OCI-LY1 (cell line): Measurements from ENCODE around the gene TECPR2.

Experiments
- H2AFZ ChIP-seq: fragments of 200-600 bp; sonication (generic), shearing (Covaris generic); 2 replicates; pipeline ENCODE4 v1.6.0; 2014; ENCODE audit warnings: antibody characterized with exemption, mild to moderate bottlenecking, low read length
- H3F3A ChIP-seq: fragments of 200-600 bp; sonication (generic), shearing (Covaris generic); 2 replicates; pipeline ENCODE4 v1.6.0; 2014; ENCODE audit warnings: mild to moderate bottlenecking, antibody characterized with exemption, low read length, moderate library complexity; ENCODE audit not compliant: insufficient read depth
- H3K27ac ChIP-seq: fragments of 200-600 bp; sonication (generic); 2 replicates; pipeline ENCODE4 v1.5.1; 2014; ENCODE audit warnings: low read length, mixed run types, mild to moderate bottlenecking, low read depth; ENCODE audit not compliant: poor library complexity, severe bottlenecking
- H3K27me3 ChIP-seq: fragments of 200-600 bp; sonication (generic); 2 replicates; pipeline ENCODE4 v1.6.0; 2014; ENCODE audit warnings: antibody characterized with exemption, mild to moderate bottlenecking, low read length, moderate library complexity; ENCODE audit not compliant: insufficient read depth
- H3K36me3 ChIP-seq: fragments of 200-600 bp; sonication (generic); 2 replicates; pipeline ENCODE4 v1.6.1; 2014; ENCODE audit warnings: mild to moderate bottlenecking, antibody characterized with exemption, low read length, moderate library complexity, mixed read lengths; ENCODE audit not compliant: insufficient read depth
- H3K4me1 ChIP-seq: fragments of 200-600 bp; sonication (generic); 2 replicates; pipeline ENCODE4 v1.5.1; 2014; ENCODE audit warnings: mild to moderate bottlenecking, low read length, moderate library complexity; ENCODE audit not compliant: insufficient read depth, severe bottlenecking
- H3K4me2 ChIP-seq: fragments of 200-600 bp; sonication (generic), shearing (Covaris generic); 2 replicates; pipeline ENCODE4 v1.6.1; 2014; ENCODE audit warnings: low read length
- H3K4me3 ChIP-seq: fragments of 200-600 bp; sonication (generic); 2 replicates; pipeline ENCODE4 v1.5.1; 2014; ENCODE audit warnings: low read length, low read depth, mild to moderate bottlenecking, mixed read lengths; ENCODE audit not compliant: poor library complexity, severe bottlenecking
- H3K79me2 ChIP-seq: fragments of 200-600 bp; shearing (Covaris generic); 2 replicates; pipeline ENCODE4 v1.6.1; 2016; ENCODE audit warnings: mixed run types, low read length, mixed read lengths; ENCODE audit not compliant: insufficient read depth
- H3K9ac ChIP-seq: fragments of 200-600 bp; sonication (generic), shearing (Covaris generic); 2 replicates; pipeline ENCODE4 v1.6.1; 2014; ENCODE audit warnings: mild to moderate bottlenecking, low read length, mixed read lengths
- H3K9me2 ChIP-seq: fragments of 200-600 bp; sonication (generic), shearing (Covaris generic); 2 replicates; pipeline ENCODE4 v1.6.1; 2014; ENCODE audit warnings: low read depth, mild to moderate bottlenecking, low read length, mixed read lengths
- H3K9me3 ChIP-seq: fragments of 200-600 bp; shearing (Covaris generic); 2 replicates; pipeline ENCODE4 v1.6.1; 2014; ENCODE audit warnings: low read length, mixed read lengths
- H4K20me1 ChIP-seq: fragments of 200-600 bp; sonication (generic), shearing (Covaris generic); 2 replicates; pipeline ENCODE4 v1.6.0; 2016; ENCODE audit warnings: mild to moderate bottlenecking, low read length; ENCODE audit not compliant: insufficient read depth
- EZH2 ChIP-seq: fragments of 200-600 bp; sonication (generic), shearing (Covaris generic); IDR thresholded peaks from 2 replicates; pipeline ENCODE4 v1.8.0; 2017; ENCODE audit warnings: borderline replicate concordance, mixed run types, mild to moderate bottlenecking, antibody characterized with exemption, low read length, moderate library complexity, mixed read lengths
- TF ChIP-seq, protein P1 (sequence below): fragments of 200-600 bp; sonication (generic), shearing (Covaris generic); IDR thresholded peaks from 2 replicates; pipeline ENCODE4 v1.5.1; 2017; ENCODE audit warnings: mild to moderate bottlenecking, antibody characterized with exemption, low read length, moderate library complexity, mixed read lengths

TECPR2 gene

DNA sequence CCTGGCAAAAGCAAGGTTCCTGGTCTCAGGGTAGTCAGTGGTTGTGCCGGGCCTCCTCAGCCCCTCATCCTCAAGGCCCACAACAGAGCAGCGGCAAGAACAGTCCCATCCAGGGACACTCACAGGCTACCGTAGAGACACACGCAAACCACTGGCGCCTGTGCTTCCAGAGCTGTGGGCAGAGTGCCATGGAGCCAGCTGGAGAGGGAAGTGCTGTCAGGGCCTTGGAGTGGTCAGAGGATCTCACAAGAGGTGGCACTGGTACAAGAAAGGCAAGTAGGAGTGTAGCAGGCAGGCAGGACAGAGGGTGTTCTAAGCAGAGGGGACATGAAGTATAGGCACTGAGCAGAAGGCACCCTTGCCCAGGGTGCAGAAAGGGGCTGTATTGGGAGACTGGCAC lies 112.2 kb downstream of the TECPR2 start:
- TF ChIP-seq EZH2 = no peak
- TF ChIP-seq, protein P1, sequence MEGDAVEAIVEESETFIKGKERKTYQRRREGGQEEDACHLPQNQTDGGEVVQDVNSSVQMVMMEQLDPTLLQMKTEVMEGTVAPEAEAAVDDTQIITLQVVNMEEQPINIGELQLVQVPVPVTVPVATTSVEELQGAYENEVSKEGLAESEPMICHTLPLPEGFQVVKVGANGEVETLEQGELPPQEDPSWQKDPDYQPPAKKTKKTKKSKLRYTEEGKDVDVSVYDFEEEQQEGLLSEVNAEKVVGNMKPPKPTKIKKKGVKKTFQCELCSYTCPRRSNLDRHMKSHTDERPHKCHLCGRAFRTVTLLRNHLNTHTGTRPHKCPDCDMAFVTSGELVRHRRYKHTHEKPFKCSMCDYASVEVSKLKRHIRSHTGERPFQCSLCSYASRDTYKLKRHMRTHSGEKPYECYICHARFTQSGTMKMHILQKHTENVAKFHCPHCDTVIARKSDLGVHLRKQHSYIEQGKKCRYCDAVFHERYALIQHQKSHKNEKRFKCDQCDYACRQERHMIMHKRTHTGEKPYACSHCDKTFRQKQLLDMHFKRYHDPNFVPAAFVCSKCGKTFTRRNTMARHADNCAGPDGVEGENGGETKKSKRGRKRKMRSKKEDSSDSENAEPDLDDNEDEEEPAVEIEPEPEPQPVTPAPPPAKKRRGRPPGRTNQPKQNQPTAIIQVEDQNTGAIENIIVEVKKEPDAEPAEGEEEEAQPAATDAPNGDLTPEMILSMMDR = no peak
- Histone ChIP-seq H3K36me3 (no peaks in the 10 kb centered on the region), H3K4me1 (no peaks in the 10 kb centered on the region)

DNA sequence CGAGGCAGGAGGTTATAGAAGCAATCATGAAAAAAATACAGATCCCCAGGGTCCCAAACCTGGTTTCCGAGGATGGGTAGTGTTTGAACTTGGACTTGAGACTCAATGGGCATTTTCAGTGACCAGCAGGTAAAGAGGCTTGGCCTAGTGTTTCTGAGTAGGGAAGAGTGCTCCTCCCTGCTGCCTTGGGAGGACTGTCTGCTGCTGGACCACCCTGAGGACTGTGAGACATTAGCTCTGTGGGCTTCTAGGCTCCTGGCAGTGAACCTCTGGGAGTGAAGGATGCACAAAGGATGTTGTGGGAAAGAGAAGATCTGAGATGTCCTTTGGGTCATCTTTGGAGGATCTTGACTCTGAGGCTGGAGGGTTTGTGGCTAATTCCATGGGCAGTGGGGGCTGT lies 116.4 kb downstream of the TECPR2 start:
- Histone ChIP-seq H2AFZ (no peak overlapping the region), H3K4me3 (no peak overlapping the region), H3K4me1 (no peaks in the 10 kb centered on the region), H3K27me3 (no peaks in the 10 kb centered on the region), H4K20me1 (no peaks in the 10 kb centered on the region), H3K27ac (no peak overlapping the region), H3K36me3 (no peaks in the 10 kb centered on the region), H3K4me2 (no peak overlapping the region), H3K9me2 (no peaks in the 10 kb centered on the region), H3K9me3 (no peaks in the 10 kb centered on the region), H3K9ac (no peak overlapping the region), H3K79me2 (no peaks in the 10 kb centered on the region), H3F3A (no peaks in the 10 kb centered on the region)
- no peak for TF ChIP-seq EZH2
- TF ChIP-seq, protein P1 = no peak

More for the DNA sequence above, 112.2 kb downstream of the TECPR2 start:
- Histone ChIP-seq H4K20me1 (no peaks in the 10 kb centered on the region), H3K4me3 (no peak overlapping the region), H3K4me2 (no peak overlapping the region), H3K27me3 (no peaks in the 10 kb centered on the region), H3K79me2 (no peaks in the 10 kb centered on the region), H3K9me2 (no peaks in the 10 kb centered on the region), H3K9ac (no peak overlapping the region), H3K9me3 (no peaks in the 10 kb centered on the region), H3K27ac (no peak overlapping the region), H3F3A (no peaks in the 10 kb centered on the region), H2AFZ (no peak overlapping the region)

GRCh38 chr14:102479777-102480176 lies 117.0 kb downstream of the TECPR2 start:
- H3K9ac ChIP-seq = no peak overlapping the region
- no peaks in the 10 kb centered on the region for H3K36me3 ChIP-seq

More at GRCh38 chr14:102479777-102480176, 117.0 kb downstream of the TECPR2 start:
- Histone ChIP-seq H3K4me1 (no peaks in the 10 kb centered on the region), H3K9me3 (no peaks in the 10 kb centered on the region), H3K4me3 (no peak overlapping the region), H3K27ac (no peak overlapping the region), H2AFZ (no peak overlapping the region), H3F3A (no peaks in the 10 kb centered on the region), H3K79me2 (no peaks in the 10 kb centered on the region), H4K20me1 (no peaks in the 10 kb centered on the region), H3K4me2 (no peak overlapping the region), H3K9me2 (no peaks in the 10 kb centered on the region), H3K27me3 (no peaks in the 10 kb centered on the region)
- TF ChIP-seq, protein P1 = no peak
- TF ChIP-seq EZH2 = no peak
